WERI-Rb-1 (cell line): ENCODE data around the gene WWP2.
"Not testable (repeated sequence)": the region's sequence is repeated elsewhere in the genome, so short reads cannot be mapped to it uniquely, and the experiment has no call there.

Source experiments
- DNase-seq: peaks from one replicate; pipeline ENCODE4 v3.0.0-alpha.2; 2020
- H3K27ac ChIP-seq: fragments of 250-450 bp; sonication (Bioruptor Pico); 2 replicates; pipeline ENCODE4 v1.5.1; 2020; ENCODE audit warnings: mild to moderate bottlenecking, moderate library complexity
- H3K27me3 ChIP-seq: fragments of 250-450 bp; sonication (Bioruptor Pico); 2 replicates; pipeline ENCODE4 v1.5.1; 2021; ENCODE audit warnings: mild to moderate bottlenecking, low read depth, moderate library complexity; ENCODE audit not compliant: insufficient read depth, severe bottlenecking
- H3K36me3 ChIP-seq: fragments of 250-450 bp; sonication (Bioruptor Pico); 2 replicates; pipeline ENCODE4 v1.5.1; 2020; ENCODE audit warnings: mild to moderate bottlenecking, moderate library complexity
- H3K4me3 ChIP-seq: 2 replicates; pipeline ENCODE4 v1.5.1; 2011; ENCODE audit warnings: low read depth, mild to moderate bottlenecking, control low read depth, low read length
- H3K9me3 ChIP-seq: fragments of 250-450 bp; sonication (Bioruptor Pico); 2 replicates; pipeline ENCODE4 v1.5.1; 2021; ENCODE audit warnings: mild to moderate bottlenecking, moderate library complexity; ENCODE audit not compliant: severe bottlenecking
- TF ChIP-seq, protein P1 (sequence below): IDR thresholded peaks from 2 replicates; pipeline ENCODE4 v1.5.1; 2011; ENCODE audit warnings: low read depth, mild to moderate bottlenecking, control low read depth, inconsistent platforms, low read length

WWP2 gene

DNA sequence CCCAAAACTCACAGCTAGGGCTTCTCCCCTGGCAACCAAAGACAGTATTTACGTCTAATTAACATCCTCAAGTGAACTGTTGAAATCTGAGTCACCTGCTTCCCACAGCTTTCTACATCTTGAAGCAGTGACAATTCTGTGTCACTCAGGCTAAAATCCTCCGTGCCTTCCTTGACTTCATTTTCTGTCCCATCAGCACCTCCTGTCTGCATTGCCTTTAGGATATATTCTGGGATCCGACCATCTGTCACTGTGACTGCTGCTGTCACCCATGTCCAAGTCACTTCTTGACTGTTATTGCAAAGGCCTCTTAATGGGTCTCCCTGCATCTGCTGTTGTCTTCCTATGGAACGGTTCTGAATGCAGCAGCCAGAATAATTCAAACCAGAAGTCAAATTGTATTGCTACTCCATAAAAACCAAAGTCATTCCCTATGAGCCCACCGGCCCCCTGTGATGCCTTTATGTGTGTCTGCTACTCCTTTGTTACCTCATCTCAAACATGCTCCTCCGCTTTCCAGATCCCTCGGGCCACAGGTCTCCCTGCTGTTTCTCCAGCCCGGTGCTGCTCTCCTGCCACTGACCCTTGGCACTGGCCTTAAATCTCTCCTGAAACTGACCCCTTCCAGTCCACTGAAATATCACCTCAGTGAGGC is 56.9 kb downstream of the WWP2 start:
- Histone ChIP-seq H3K36me3 (no peaks in the 10 kb centered on the region), H3K4me3 (no peak overlapping the region), H3K9me3 (no peaks in the 10 kb centered on the region), H3K27me3 (no peaks in the 10 kb centered on the region), H3K27ac (peak overlapping the region; percentile 31; the same call in 1 of the 2 replicates)
- TF ChIP-seq, protein P1, sequence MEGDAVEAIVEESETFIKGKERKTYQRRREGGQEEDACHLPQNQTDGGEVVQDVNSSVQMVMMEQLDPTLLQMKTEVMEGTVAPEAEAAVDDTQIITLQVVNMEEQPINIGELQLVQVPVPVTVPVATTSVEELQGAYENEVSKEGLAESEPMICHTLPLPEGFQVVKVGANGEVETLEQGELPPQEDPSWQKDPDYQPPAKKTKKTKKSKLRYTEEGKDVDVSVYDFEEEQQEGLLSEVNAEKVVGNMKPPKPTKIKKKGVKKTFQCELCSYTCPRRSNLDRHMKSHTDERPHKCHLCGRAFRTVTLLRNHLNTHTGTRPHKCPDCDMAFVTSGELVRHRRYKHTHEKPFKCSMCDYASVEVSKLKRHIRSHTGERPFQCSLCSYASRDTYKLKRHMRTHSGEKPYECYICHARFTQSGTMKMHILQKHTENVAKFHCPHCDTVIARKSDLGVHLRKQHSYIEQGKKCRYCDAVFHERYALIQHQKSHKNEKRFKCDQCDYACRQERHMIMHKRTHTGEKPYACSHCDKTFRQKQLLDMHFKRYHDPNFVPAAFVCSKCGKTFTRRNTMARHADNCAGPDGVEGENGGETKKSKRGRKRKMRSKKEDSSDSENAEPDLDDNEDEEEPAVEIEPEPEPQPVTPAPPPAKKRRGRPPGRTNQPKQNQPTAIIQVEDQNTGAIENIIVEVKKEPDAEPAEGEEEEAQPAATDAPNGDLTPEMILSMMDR, result no peak
- peak; percentile 56 for DNase-seq

- H3K9me3 ChIP-seq, result no peaks in the 10 kb centered on the region
- DNase-seq, result no peak
- no peak overlapping the region for H3K4me3 ChIP-seq
- no peaks in the 10 kb centered on the region for H3K27me3 ChIP-seq
- H3K36me3 ChIP-seq, result no peaks in the 10 kb centered on the region
- no peak overlapping the region for H3K27ac ChIP-seq
- TF ChIP-seq, protein P1, result no peak
Measured at GRCh38 chr16:69820926-69821541, 58.9 kb downstream of the WWP2 start.

- DNase-seq, result no peak
- Histone ChIP-seq H3K9me3 (no peaks in the 10 kb centered on the region), H3K27ac (no peak overlapping the region), H3K4me3 (no peak overlapping the region), H3K36me3 (no peaks in the 10 kb centered on the region), H3K27me3 (no peaks in the 10 kb centered on the region)
- TF ChIP-seq, protein P1, result no peak
Measured at GRCh38 chr16:69821844-69822173, 59.7 kb downstream of the WWP2 start.

- Histone ChIP-seq H3K27ac (no peak overlapping the region), H3K9me3 (no peaks in the 10 kb centered on the region), H3K27me3 (no peaks in the 10 kb centered on the region), H3K4me3 (no peak overlapping the region), H3K36me3 (no peaks in the 10 kb centered on the region)
- TF ChIP-seq, protein P1, result no peak
- no peak for DNase-seq
Measured at GRCh38 chr16:69822174-69822935, 60.2 kb downstream of the WWP2 start.

DNA sequence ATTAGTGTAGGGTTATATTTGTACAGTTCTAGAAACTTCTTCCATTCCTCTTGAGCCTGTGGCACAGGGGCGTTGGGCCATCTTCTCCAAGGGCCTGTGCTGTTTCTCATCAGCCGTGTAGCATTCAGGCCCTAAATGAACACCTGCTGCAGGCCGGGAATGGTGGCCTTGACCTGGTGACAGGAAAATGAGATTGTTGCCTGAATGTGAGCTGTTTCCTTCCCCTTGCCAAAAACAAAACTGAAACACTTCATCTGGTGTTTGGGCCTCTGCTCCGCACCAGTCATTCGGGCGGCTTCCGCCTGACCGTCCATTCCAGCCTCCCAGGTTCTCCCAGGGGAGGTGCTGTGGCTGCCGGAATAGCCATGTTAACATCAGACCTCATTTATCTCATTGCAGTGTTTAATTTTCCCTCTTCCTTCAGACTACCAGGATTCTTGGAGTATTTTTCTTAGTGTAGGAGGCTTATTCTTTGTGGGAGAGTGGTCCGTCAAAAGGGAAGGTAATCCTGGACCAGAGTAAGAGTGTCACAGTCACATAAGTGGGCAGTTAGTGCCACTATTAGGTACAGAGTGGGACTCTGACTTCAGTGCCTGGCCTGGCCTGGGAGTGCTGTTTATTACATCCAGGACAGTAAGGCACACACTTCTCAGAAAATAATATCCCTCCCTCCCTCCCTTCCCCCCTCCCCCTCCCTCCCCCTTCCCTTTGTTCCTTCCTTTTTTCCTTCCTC is 61.9 kb downstream of the WWP2 start:
- no peak overlapping the region for H3K27ac ChIP-seq
- DNase-seq, result no peak
- no peak overlapping the region for H3K4me3 ChIP-seq
- H3K27me3 ChIP-seq, result no peaks in the 10 kb centered on the region
- TF ChIP-seq, protein P1, result no peak
- H3K36me3 ChIP-seq, result no peaks in the 10 kb centered on the region
- no peaks in the 10 kb centered on the region for H3K9me3 ChIP-seq

GRCh38 chr16:69824564-69825142 is 62.5 kb downstream of the WWP2 start:
- not testable (repeated sequence) for H3K4me3 ChIP-seq, H3K27ac ChIP-seq, H3K36me3 ChIP-seq, DNase-seq, H3K9me3 ChIP-seq, H3K27me3 ChIP-seq
